ENCODE data around the gene BECN2.
A peak's percentile ranks its signal among the peaks of the same experiment; 100 is the strongest.
"Not testable (repeated sequence)": the region's sequence is repeated elsewhere in the genome, so short reads cannot be mapped to it uniquely, and the experiment has no call there.

BECN2 gene

GRCh38 chr1:241979926-241980325 lies 22.4 kb downstream of the BECN2 start:
- no peak for DNase-seq

GRCh38 chr1:241985787-241986186 lies 28.2 kb downstream of the BECN2 start:
- DNase-seq: peak; percentile 6

- not testable (repeated sequence) for DNase-seq
Observed at GRCh38 chr1:241988389-241988930, 30.9 kb downstream of the BECN2 start.

GRCh38 chr1:241990040-241990439 lies 32.5 kb downstream of the BECN2 start:
- DNase-seq: peak; percentile 66

GRCh38 chr1:241992734-241993133 lies 35.2 kb downstream of the BECN2 start:
- no peak for DNase-seq

GRCh38 chr1:241994171-241994570 lies 36.6 kb downstream of the BECN2 start:
- no peak for DNase-seq

- no peak for DNase-seq
Observed at GRCh38 chr1:241997401-241997998, 39.9 kb downstream of the BECN2 start.

GRCh38 chr1:241998412-241998921 lies 40.9 kb downstream of the BECN2 start:
- peak; percentile 13 for DNase-seq

- DNase-seq: no peak
Observed at GRCh38 chr1:241999026-241999425, 41.5 kb downstream of the BECN2 start, which contains the start of gene MAP1LC3C. Gene MAP1LC3C, minus strand, starts transcription at chr1:241999098. Its CDS starts 90 bp downstream, at chr1:241999008.

GRCh38 chr1:242000434-242000833 lies 42.9 kb downstream of the BECN2 start:
- no peak for DNase-seq

GRCh38 chr1:242002072-242002471 lies 44.5 kb downstream of the BECN2 start:
- DNase-seq: no peak

GRCh38 chr1:242002510-242002909 lies 44.9 kb downstream of the BECN2 start:
- DNase-seq: no peak

- DNase-seq: no peak
Observed at GRCh38 chr1:242004751-242005495, 47.4 kb downstream of the BECN2 start.

- no peak for DNase-seq
Observed at GRCh38 chr1:242005866-242006535, 48.4 kb downstream of the BECN2 start.

GRCh38 chr1:242006976-242007375 lies 49.4 kb downstream of the BECN2 start:
- DNase-seq: no peak
